Measurements from ENCODE around the gene CD28.
"Not testable (repeated sequence)": the region's sequence is repeated elsewhere in the genome, so short reads cannot be mapped to it uniquely, and the experiment has no call there.

Gene CD28

GRCh38 chr2:203783496-203784203, 77.2 kb downstream of the CD28 start:
- DNase-seq (ENCODE audit: low spot score), result no peak

- DNase-seq (ENCODE audit: low spot score), result not testable (repeated sequence)
Observed at GRCh38 chr2:203784710-203785270, 78.4 kb downstream of the CD28 start.

- DNase-seq (ENCODE audit: low spot score), result not testable (repeated sequence)
Observed at GRCh38 chr2:203785391-203786110, 79.1 kb downstream of the CD28 start.

- no peak for DNase-seq (ENCODE audit: low spot score)
Observed at GRCh38 chr2:203786549-203787351, 80.3 kb downstream of the CD28 start.

GRCh38 chr2:203787979-203788378, 81.5 kb downstream of the CD28 start:
- DNase-seq (ENCODE audit: low spot score), result no peak

Small RNAs within 50 kb of the gene (small RNA-seq; reads per million reads assigned to genes)
- 0 reads per million in 2 experiments for gene AC125238.1
- 0 reads per million in 2 experiments for gene RNU6-474P
